ENCODE data around the gene EVPL.

- no peak for TF ChIP-seq YY1 (IDR thresholded peaks at IDR 0.05; ENCODE audit: insufficient read depth, insufficient read length)
- TF ChIP-seq SUZ12 (IDR thresholded peaks at IDR 0.05; ENCODE audit: extremely low read depth, insufficient read depth, insufficient read length) = no peak
- no peak for TF ChIP-seq ZNF274 (IDR thresholded peaks at IDR 0.05; ENCODE audit: low read depth, low read length)
These were observed 17.7 kb downstream of the EVPL start for GRCh38 chr17:76009447-76009846.
